Naive B cell (primary cell): ENCODE measurements around the gene JMJD7. TPM values are rescaled to one million over a fixed set of nuclear protein-coding genes. Genes with fewer than 3 reads are reported as not detected.
A peak's percentile ranks its signal among the peaks of the same experiment; 100 is the strongest.

Source experiments
- ATAC-seq, 2 donors: fragments of 150-1000 bp; cut with Tn5 transposase; 2 replicates each; pipeline ENCODE4 v1.10.0; 2021; ENCODE audit warnings: low read depth in 2 of 2, mild to moderate bottlenecking in 2 of 2, moderate library complexity in 2 of 2
- DNase-seq: peaks from one replicate; pipeline ENCODE4 v3.0.0; 2022
- H3K27ac Mint-ChIP-seq, 6 donors: one replicate each; pipeline ENCODE4 v1.8.0; 2020 to 2022; ENCODE audit warnings: mild to moderate bottlenecking in 6 of 6, mixed read lengths in 6 of 6, moderate library complexity in 5 of 6, inconsistent platforms in 2 of 6
- H3K27me3 Mint-ChIP-seq, 3 donors: one replicate each; pipeline ENCODE4 v1.8.0; 2021 to 2022; ENCODE audit warnings: mixed read lengths in 3 of 3, mild to moderate bottlenecking in 1 of 3
- H3K36me3 Mint-ChIP-seq, 2 donors: one replicate each; pipeline ENCODE4 v1.8.0; 2020 to 2022; ENCODE audit warnings: mixed read lengths in 2 of 2, inconsistent platforms in 1 of 2, mild to moderate bottlenecking in 1 of 2
- H3K4me1 Mint-ChIP-seq, 3 donors: one replicate each; pipeline ENCODE4 v1.8.0; 2020 to 2022; ENCODE audit warnings: mixed read lengths in 3 of 3, inconsistent platforms in 1 of 3, mild to moderate bottlenecking in 1 of 3, moderate library complexity in 1 of 3
- H3K4me3 Mint-ChIP-seq, 8 donors: one replicate each; pipeline ENCODE4 v1.8.0; 2020 to 2022; ENCODE audit warnings: mild to moderate bottlenecking in 8 of 8, mixed read lengths in 8 of 8, moderate library complexity in 8 of 8, inconsistent platforms in 2 of 8
- H3K9me3 Mint-ChIP-seq, 7 donors: one replicate each; pipeline ENCODE4 v1.8.0; 2020 to 2022; ENCODE audit warnings: mixed read lengths in 7 of 7, mild to moderate bottlenecking in 5 of 7, inconsistent platforms in 2 of 7, moderate library complexity in 1 of 7
- polyA plus RNA-seq, 6 donors: library from polyadenylated mRNA; unstranded; fragments of 300-500 nt; fragmentation: Illumina TruSeq; gene quantifications; one replicate each; pipeline ENCODE4 v1.2.3, GENCODE V29; 2021; ENCODE audit warnings: low read depth in 6 of 6

JMJD7 gene
- polyA plus RNA-seq, 6 donors from 2014 or later = 11.3 to 32.6 (median 14.3) TPM

- DNase-seq (no peak), ATAC-seq (no peak)
- H3K27me3 Mint-ChIP-seq = peaks cover 0 to 17% (median 17%) of the 10 kb centered on the region in 3 donors
- peak overlapping the region in 1 of 6 donors; percentile 53 for H3K27ac Mint-ChIP-seq
- no peaks in the 10 kb centered on the region for H3K9me3 Mint-ChIP-seq
- H3K4me1 Mint-ChIP-seq = peaks cover 5 to 17% (median 13%) of the 10 kb centered on the region in 3 donors
- H3K4me3 Mint-ChIP-seq = no peak overlapping the region
- no peaks in the 10 kb centered on the region for H3K36me3 Mint-ChIP-seq
Observed at GRCh38 chr15:41871175-41871905, 43.4 kb downstream of the JMJD7 start.

GRCh38 chr15:41872166-41872747 is 44.4 kb downstream of the JMJD7 start:
- Mint-ChIP-seq H3K36me3 (no peaks in the 10 kb centered on the region), H3K27ac (no peak overlapping the region), H3K27me3 (peaks cover 0 to 17% (median 17%) of the 10 kb centered on the region in 3 donors), H3K4me1 (peaks cover 5 to 18% (median 14%) of the 10 kb centered on the region in 3 donors), H3K9me3 (no peaks in the 10 kb centered on the region), H3K4me3 (no peak overlapping the region)
- DNase-seq = no peak
- no peak for ATAC-seq

GRCh38 chr15:41873711-41874110 is 45.8 kb downstream of the JMJD7 start:
- no peak overlapping the region for H3K27ac Mint-ChIP-seq
- peaks cover 5 to 17% (median 11%) of the 10 kb centered on the region in 3 donors for H3K4me1 Mint-ChIP-seq
- no peaks in the 10 kb centered on the region for H3K36me3 Mint-ChIP-seq
- DNase-seq (no peak), ATAC-seq (no peak)
- no peak overlapping the region for H3K4me3 Mint-ChIP-seq
- H3K27me3 Mint-ChIP-seq = peaks cover 0 to 18% (median 15%) of the 10 kb centered on the region in 3 donors
- no peaks in the 10 kb centered on the region for H3K9me3 Mint-ChIP-seq

- H3K36me3 Mint-ChIP-seq = no peaks in the 10 kb centered on the region
- DNase-seq (no peak), ATAC-seq (no peak)
- no peak overlapping the region for H3K27ac Mint-ChIP-seq
- H3K4me3 Mint-ChIP-seq = no peak overlapping the region
- H3K4me1 Mint-ChIP-seq = peaks cover 5 to 14% (median 11%) of the 10 kb centered on the region in 3 donors
- H3K9me3 Mint-ChIP-seq = no peaks in the 10 kb centered on the region
- H3K27me3 Mint-ChIP-seq = peaks cover 2 to 28% (median 19%) of the 10 kb centered on the region in 3 donors
Observed at GRCh38 chr15:41874736-41875135, 46.8 kb downstream of the JMJD7 start.

- DNase-seq (peak; percentile 14), ATAC-seq (peak; percentile 76 to 77)
- Mint-ChIP-seq H3K27me3 (peaks cover 6 to 40% (median 30%) of the 10 kb centered on the region in 3 donors), H3K4me1 (peaks cover 9 to 14% (median 11%) of the 10 kb centered on the region in 3 donors), H3K4me3 (peak overlapping the region in 1 of 8 donors; percentile 14), H3K9me3 (no peaks in the 10 kb centered on the region), H3K36me3 (no peaks in the 10 kb centered on the region), H3K27ac (no peak overlapping the region)
Observed at GRCh38 chr15:41876007-41876406, 48.1 kb downstream of the JMJD7 start.

- DNase-seq = no peak
- Mint-ChIP-seq H3K27ac (no peak overlapping the region), H3K36me3 (no peaks in the 10 kb centered on the region)
Observed at GRCh38 chr15:41876689-41877088, 48.8 kb downstream of the JMJD7 start.

GRCh38 chr15:41877631-41878354 is 49.9 kb downstream of the JMJD7 start:
- DNase-seq (no peak), ATAC-seq (no peak)
- H3K36me3 Mint-ChIP-seq = no peaks in the 10 kb centered on the region
- no peak overlapping the region for H3K4me3 Mint-ChIP-seq
- no peaks in the 10 kb centered on the region for H3K9me3 Mint-ChIP-seq
- peaks cover 17 to 25% (median 18%) of the 10 kb centered on the region in 3 donors for H3K4me1 Mint-ChIP-seq
- peak overlapping the region in 1 of 6 donors; percentile 26 for H3K27ac Mint-ChIP-seq
- peaks cover 11 to 43% (median 38%) of the 10 kb centered on the region in 3 donors for H3K27me3 Mint-ChIP-seq

More at GRCh38 chr15:41876689-41877088, 48.8 kb downstream of the JMJD7 start:
- no peaks in the 10 kb centered on the region for H3K9me3 Mint-ChIP-seq
- ATAC-seq = no peak
- H3K4me1 Mint-ChIP-seq = peaks cover 14 to 20% (median 15%) of the 10 kb centered on the region in 3 donors
- H3K4me3 Mint-ChIP-seq = no peak overlapping the region
- H3K27me3 Mint-ChIP-seq = peaks cover 11 to 46% (median 36%) of the 10 kb centered on the region in 3 donors

GRCh38 chr15:41878355-41878699 is 50.4 kb downstream of the JMJD7 start:
- Mint-ChIP-seq H3K4me1 (peaks cover 19 to 28% (median 20%) of the 10 kb centered on the region in 3 donors), H3K27ac (no peak overlapping the region)

GRCh38 chr15:41879321-41879845 is 51.5 kb downstream of the JMJD7 start:
- Mint-ChIP-seq H3K4me3 (no peak overlapping the region), H3K27ac (peak overlapping the region in 2 of 6 donors; percentile 85 to 88), H3K4me1 (peaks cover 22 to 31% (median 25%) of the 10 kb centered on the region in 3 donors), H3K27me3 (peaks cover 11 to 31% (median 29%) of the 10 kb centered on the region in 3 donors), H3K9me3 (no peaks in the 10 kb centered on the region), H3K36me3 (no peaks in the 10 kb centered on the region)
- no peak for ATAC-seq
- no peak for DNase-seq

More at GRCh38 chr15:41878355-41878699, 50.4 kb downstream of the JMJD7 start:
- H3K4me3 Mint-ChIP-seq = no peak overlapping the region
- DNase-seq (no peak), ATAC-seq (no peak)
- no peaks in the 10 kb centered on the region for H3K36me3 Mint-ChIP-seq
- H3K9me3 Mint-ChIP-seq = no peaks in the 10 kb centered on the region
- peaks cover 11 to 38% (median 33%) of the 10 kb centered on the region in 3 donors for H3K27me3 Mint-ChIP-seq

GRCh38 chr15:41880156-41880877 is 52.4 kb downstream of the JMJD7 start:
- ATAC-seq (no peak), DNase-seq (no peak)
- Mint-ChIP-seq H3K36me3 (no peaks in the 10 kb centered on the region), H3K9me3 (no peaks in the 10 kb centered on the region), H3K4me3 (peak overlapping the region in 1 of 8 donors; percentile 66), H3K27me3 (peaks cover 11 to 29% (median 29%) of the 10 kb centered on the region in 3 donors), H3K27ac (no peak overlapping the region), H3K4me1 (peaks cover 24 to 29% (median 25%) of the 10 kb centered on the region in 3 donors)

GRCh38 chr15:41881086-41881485 is 53.2 kb downstream of the JMJD7 start:
- no peaks in the 10 kb centered on the region for H3K36me3 Mint-ChIP-seq
- H3K4me3 Mint-ChIP-seq = peak overlapping the region in 6 of 8 donors; percentile 12 to 65 (median 50)
- peak overlapping the region in 3 of 6 donors; percentile 13 to 78 (median 67) for H3K27ac Mint-ChIP-seq
- H3K9me3 Mint-ChIP-seq = no peaks in the 10 kb centered on the region
- DNase-seq (no peak), ATAC-seq (no peak)
- H3K4me1 Mint-ChIP-seq = peaks cover 16 to 26% (median 25%) of the 10 kb centered on the region in 3 donors
- peaks cover 11 to 29% (median 29%) of the 10 kb centered on the region in 3 donors for H3K27me3 Mint-ChIP-seq

- H3K4me3 Mint-ChIP-seq = peak overlapping the region in 7 of 8 donors; percentile 12 to 65 (median 40)
- H3K4me1 Mint-ChIP-seq = peaks cover 13 to 23% (median 23%) of the 10 kb centered on the region in 3 donors
- H3K9me3 Mint-ChIP-seq = no peaks in the 10 kb centered on the region
- no peak for ATAC-seq
- peak overlapping the region in 3 of 6 donors; percentile 13 to 78 (median 67) for H3K27ac Mint-ChIP-seq
- no peak for DNase-seq
- peaks cover 11 to 29% (median 29%) of the 10 kb centered on the region in 3 donors for H3K27me3 Mint-ChIP-seq
- H3K36me3 Mint-ChIP-seq = no peaks in the 10 kb centered on the region
Observed at GRCh38 chr15:41881550-41881919, 53.6 kb downstream of the JMJD7 start.
